GM21367 (cell line): ENCODE results near the gene THSD4.
"Not testable (repeated sequence)": the region's sequence is repeated elsewhere in the genome, so short reads cannot be mapped to it uniquely, and the experiment has no call there.

Experiments used
- ATAC-seq: cut with Tn5 transposase; IDR thresholded peaks from one replicate; pipeline ENCODE4 v1.9.1; 2021; ENCODE audit not compliant: unreplicated experiment

Gene THSD4

GRCh38 chr15:71410347-71410746, 295.1 kb downstream of the THSD4 start:
- ATAC-seq, result no peak

GRCh38 chr15:71411538-71412482, 296.5 kb downstream of the THSD4 start:
- ATAC-seq, result no peak

- no peak for ATAC-seq
These were observed 298.1 kb downstream of the THSD4 start for GRCh38 chr15:71413419-71413818.

- no peak for ATAC-seq
These were observed 299.6 kb downstream of the THSD4 start for GRCh38 chr15:71414853-71415252.

- ATAC-seq, result no peak
These were observed 307.4 kb downstream of the THSD4 start for GRCh38 chr15:71422530-71423259.

- ATAC-seq, result no peak
These were observed 309.5 kb downstream of the THSD4 start for GRCh38 chr15:71424765-71425164.

- ATAC-seq, result no peak
These were observed 310.1 kb downstream of the THSD4 start for GRCh38 chr15:71425388-71425787.

- no peak for ATAC-seq
These were observed 311.5 kb downstream of the THSD4 start for GRCh38 chr15:71426792-71427191.

GRCh38 chr15:71430782-71431181, 315.5 kb downstream of the THSD4 start:
- ATAC-seq, result no peak

GRCh38 chr15:71431343-71432336, 316.4 kb downstream of the THSD4 start:
- no peak for ATAC-seq

- no peak for ATAC-seq
These were observed 318.1 kb downstream of the THSD4 start for GRCh38 chr15:71433402-71433801.

- no peak for ATAC-seq
These were observed 319.5 kb downstream of the THSD4 start for GRCh38 chr15:71434774-71435173.

- no peak for ATAC-seq
These were observed 320.3 kb downstream of the THSD4 start for GRCh38 chr15:71435552-71435951.

- ATAC-seq, result no peak
These were observed 321.6 kb downstream of the THSD4 start for GRCh38 chr15:71436854-71437253.

GRCh38 chr15:71437404-71437803, 322.1 kb downstream of the THSD4 start:
- no peak for ATAC-seq

- ATAC-seq, result no peak
These were observed 322.6 kb downstream of the THSD4 start for GRCh38 chr15:71437919-71438318.

GRCh38 chr15:71439478-71439877, 324.2 kb downstream of the THSD4 start:
- not testable (repeated sequence) for ATAC-seq

- no peak for ATAC-seq
These were observed 325.3 kb downstream of the THSD4 start for GRCh38 chr15:71440489-71441110.

- no peak for ATAC-seq
These were observed 328.3 kb downstream of the THSD4 start for GRCh38 chr15:71443538-71443937.

GRCh38 chr15:71444032-71444810, 328.9 kb downstream of the THSD4 start:
- no peak for ATAC-seq
